Activated T-cell treated with anti-CD3 and anti-CD28 coated beads for 4 hours (primary cell): ENCODE data around the gene CEP20.

Source experiments
- DNase-seq: peaks from one replicate; pipeline ENCODE4 v3.0.0-alpha.2; 2020

CEP20 gene

GRCh38 chr16:15827709-15828343, 60.6 kb downstream of the CEP20 start:
- DNase-seq: no peak

DNA sequence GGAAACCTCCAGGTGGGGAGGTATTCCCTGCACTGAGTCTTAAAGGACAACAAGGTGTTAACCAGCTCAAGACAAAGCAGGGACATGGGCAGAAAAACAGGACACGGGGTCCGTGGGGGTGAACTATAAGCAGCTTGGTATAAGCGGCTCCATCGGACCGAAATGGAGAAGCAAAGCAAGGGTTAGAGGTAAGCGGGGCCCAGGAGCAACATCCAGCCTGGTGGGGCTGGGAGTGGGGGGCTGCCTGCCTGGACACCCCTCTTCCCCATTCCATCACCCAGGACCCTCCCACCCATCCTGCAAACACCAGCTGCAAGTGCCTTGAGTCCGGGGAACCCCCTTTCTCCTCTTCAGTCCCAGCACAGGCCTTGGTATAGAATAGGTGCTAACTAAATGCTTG, 61.1 kb downstream of the CEP20 start:
- DNase-seq: no peak

GRCh38 chr16:15825750-15826305, 62.6 kb downstream of the CEP20 start:
- no peak for DNase-seq

GRCh38 chr16:15822957-15823356, 65.4 kb downstream of the CEP20 start:
- no peak for DNase-seq

DNA sequence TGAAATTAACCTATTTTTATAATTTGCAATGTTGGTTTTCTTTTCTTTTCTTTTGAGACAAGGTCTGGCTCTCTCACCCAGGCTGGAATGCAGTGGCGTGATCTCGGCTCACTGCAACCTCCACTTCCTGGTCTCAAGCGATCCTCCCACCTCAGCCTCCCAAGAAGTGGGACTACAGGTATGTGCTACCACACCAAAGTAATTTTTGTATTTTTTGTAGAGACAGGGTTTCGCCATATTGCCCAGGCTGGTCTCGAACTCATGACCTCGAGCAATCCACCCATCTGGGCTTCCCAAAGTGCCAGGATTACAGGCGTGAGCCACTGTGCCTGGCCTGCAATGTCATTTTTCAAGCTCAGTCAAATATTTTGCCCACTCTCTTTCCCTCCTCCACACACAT, 67.6 kb downstream of the CEP20 start:
- DNase-seq: no peak

DNA sequence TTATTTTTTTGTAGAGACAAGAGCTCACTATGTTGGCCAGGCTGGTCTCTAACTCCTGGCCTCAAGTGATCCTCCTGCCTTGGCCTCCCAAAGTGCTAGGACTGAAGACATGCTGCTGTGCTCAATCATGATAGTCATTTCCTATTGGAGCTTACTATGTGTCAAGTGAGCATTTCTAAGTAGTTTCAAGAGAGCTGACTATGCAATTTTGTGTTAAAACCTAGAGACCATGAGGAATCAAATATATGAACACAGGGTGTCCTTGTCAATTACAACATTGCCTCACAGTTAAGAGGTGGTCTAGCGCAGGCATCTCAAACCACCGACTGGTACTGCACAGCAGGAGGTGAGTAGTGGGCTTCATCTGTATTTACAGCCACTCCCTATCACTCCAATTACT, 69.4 kb downstream of the CEP20 start:
- no peak for DNase-seq

- DNase-seq: no peak
Observed at GRCh38 chr16:15817446-15817845, 71.0 kb downstream of the CEP20 start.

GRCh38 chr16:15816228-15816627, 72.2 kb downstream of the CEP20 start:
- no peak for DNase-seq
